NCI-H345 (cell line): Measurements from ENCODE around the gene SEZ6L2.
A peak's percentile ranks its signal among the peaks of the same experiment; 100 is the strongest.
"Not testable (repeated sequence)": the region's sequence is repeated elsewhere in the genome, so short reads cannot be mapped to it uniquely, and the experiment has no call there.

Experiments
- DNase-seq: peaks from one replicate; lab custom pipeline; 2025; lab: John Stamatoyannopoulos, UW

Gene SEZ6L2

DNA sequence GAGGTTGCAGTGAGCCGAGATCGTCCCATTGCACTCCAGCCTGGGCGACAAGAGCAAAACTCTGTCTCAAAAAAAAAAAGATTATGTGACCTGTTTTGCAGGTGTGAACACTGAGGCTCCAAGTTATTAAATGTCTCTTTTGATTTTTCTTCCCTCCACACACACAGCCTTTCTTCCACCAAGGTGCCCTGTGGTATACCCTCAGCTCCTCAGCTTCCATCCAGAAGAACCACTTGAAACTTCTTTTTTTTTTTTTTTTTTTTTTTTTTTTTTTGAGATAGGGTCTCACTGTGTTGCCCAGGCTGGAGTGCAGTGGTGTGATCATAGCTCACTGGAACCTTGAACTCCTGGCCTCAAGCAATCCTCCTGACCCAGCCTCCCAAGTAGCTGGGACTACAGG is 10.0 kb downstream of the SEZ6L2 start:
- not testable (repeated sequence) for DNase-seq

DNA sequence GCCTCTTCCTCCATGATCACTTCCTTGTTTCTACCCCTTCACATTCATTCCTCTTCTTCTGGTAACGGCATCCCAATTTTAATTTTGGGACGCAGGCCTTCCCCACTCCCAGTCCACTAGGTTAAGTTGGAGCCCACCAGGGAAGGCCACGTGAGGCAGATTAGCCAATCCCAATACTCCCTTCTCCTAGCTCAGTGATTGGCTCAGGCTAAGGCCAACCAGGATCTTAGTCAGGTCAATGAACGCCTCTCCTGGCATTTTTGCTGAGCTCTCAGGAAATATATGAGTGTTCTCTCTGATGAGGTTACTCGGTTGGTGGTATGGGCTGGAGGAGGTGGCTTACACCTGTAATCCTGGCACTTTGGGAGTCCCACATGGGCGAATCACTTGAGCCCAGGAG is 15.4 kb downstream of the SEZ6L2 start:
- DNase-seq: no peak

DNA sequence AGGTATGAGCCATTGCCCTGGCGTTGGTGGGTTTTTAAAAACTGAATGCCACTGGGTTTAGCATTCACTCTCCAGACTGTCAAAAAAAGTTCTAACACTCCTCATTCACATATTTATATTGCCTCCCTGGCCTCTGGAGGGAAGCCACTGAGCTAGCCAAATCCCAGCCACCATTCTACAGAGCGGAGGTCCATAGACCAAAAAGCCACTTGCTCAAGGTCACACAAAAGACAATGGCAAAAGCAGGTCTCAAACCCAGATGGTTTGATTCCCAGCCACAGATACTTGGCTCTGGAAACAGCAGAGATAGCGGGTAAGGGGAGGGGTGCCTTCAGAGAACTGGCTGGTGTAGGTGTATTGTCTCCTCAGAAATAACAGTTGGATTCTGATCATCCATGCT is 18.3 kb downstream of the SEZ6L2 start:
- DNase-seq: no peak

DNA sequence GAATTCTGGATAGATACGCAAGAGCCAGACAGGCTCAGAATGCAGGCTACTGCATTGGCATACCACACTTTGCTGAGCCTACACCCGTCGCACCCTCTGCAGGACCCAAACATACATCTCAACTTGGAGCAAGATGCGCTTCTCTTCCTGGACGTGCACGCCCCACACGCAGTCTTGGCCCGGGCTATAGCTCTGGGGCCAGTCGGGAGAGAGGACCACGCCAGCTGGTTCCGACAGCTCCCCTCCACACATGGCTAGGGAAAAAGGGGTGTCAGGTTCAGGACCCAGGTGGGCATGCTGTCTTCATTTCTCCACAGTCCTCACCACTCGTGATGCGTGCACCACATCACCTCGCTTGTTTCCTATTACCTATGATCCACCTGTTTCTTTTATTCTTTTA is 21.2 kb downstream of the SEZ6L2 start:
- DNase-seq: no peak

DNA sequence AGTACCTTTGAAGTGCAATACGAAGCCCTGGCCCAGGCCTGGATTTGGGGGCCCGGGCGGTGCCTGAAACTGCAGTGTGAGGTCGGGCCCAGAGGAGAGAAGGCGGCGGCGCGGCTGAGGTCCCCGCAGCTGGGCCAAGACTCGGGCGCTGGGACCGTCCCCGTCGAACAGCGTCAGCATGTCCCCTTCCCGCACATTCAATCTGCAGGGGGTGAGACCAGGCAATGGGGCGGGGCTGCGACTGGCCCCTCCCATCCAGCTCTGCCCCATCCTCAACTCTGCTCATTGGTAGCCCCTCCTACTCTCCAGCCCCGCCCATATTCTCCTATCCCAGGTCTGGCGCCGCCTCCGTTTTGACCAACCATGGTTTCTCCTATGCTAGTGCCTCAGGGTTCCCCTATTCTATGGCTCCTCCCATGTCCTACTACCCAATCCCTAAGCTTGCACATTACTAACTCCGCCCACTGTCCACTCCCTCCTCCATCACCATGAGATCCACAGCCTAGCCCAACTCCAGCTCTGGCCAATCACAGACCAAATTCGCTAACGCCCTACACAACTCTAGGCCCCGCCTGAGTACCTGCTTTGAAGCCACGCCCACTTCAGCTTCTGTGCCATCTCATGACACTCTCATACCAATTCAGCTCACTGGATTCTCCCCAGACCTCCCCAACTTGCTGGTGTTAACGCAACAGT is 21.9 kb downstream of the SEZ6L2 start:
- DNase-seq: no peak

DNA sequence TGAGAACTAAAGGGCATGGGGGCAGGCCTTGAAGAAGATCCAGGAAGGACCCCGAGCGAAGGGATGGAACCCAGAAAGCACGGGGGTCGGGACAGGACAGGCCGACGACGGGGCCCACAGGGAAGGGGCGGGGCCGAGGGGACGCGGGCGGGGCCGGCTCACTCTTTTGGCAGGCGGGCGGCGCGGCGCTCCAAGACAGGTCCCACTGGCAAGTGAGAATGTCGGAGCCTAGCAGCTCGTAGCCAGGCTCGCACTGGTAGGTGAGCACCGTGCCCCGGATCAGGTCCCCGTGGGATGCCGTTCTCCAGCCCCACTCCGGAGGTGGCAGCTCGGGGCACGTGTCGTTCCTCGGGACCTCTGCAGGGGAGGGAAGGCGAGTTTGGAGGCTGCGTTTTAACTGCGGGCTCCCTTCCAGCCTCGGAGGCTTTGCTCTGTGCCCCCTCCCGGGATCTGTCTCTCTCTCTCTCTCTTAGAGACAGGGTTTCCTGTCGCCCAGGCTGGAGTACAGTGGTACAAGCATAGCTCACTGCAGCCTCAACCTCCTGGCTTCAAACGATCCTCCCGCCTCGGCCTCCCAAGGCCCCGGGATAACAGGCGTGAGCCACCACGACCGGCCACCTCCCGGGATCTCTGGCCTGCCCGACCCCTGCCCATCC is 22.6 kb downstream of the SEZ6L2 start:
- DNase-seq: no peak

DNA sequence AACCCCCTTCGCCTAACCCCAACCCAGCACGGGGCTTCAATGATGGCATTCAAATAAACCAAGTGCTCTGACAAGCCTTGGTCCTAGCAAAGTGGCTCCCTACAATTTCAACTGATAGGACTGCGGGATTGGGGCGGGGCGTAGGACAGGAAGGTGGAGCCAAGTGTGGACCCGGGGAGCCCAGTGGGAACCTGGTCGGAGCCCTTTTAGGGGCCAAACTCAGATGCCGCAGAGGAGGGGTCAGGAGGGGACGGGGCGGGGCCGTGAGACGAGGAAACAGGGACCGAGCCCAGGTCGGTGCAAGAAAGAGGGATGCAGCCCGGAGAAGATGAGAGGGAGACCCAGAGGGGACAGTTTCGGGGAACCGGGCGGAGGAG is 23.1 kb downstream of the SEZ6L2 start:
- no peak for DNase-seq

DNA sequence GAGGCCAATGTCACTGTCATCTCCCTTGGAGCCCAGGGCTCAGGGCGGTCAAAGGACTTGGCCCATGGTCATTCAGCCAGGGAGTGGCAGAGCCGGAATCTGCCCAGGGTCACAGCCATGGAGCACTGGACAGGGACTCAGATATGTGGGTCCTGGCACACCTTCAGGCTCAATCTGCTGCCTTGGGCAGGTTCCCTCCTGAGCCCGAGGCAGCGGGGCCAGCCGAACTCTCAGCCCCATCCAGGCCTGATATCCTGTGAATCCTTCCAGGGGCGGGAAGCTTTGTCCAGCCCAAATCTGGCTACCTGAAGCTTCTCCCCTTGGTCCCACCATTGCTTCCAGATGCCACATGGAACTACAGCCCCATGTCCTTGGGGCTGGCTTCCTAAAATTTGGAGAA is 24.1 kb downstream of the SEZ6L2 start:
- DNase-seq: no peak

DNA sequence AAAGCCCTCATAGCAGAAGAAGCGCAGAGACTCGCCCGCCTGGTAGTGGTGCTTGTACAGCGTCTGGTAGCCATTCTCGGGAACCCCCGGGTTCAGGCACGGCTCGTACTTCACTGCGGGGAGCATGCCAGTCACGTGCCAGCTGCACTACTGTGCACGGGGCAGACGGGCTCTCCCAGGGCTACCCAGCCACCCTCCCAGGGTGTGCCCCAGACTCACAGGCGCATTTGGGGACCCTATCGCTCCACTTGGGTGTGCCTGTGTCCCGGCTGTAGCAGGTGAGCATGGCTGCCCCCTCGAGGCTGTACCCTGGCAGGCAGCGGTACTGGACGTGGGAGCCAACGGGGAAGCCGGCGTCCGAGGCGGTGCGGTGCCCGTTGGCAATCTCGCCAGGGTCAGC is 26.0 kb downstream of the SEZ6L2 start:
- no peak for DNase-seq

DNA sequence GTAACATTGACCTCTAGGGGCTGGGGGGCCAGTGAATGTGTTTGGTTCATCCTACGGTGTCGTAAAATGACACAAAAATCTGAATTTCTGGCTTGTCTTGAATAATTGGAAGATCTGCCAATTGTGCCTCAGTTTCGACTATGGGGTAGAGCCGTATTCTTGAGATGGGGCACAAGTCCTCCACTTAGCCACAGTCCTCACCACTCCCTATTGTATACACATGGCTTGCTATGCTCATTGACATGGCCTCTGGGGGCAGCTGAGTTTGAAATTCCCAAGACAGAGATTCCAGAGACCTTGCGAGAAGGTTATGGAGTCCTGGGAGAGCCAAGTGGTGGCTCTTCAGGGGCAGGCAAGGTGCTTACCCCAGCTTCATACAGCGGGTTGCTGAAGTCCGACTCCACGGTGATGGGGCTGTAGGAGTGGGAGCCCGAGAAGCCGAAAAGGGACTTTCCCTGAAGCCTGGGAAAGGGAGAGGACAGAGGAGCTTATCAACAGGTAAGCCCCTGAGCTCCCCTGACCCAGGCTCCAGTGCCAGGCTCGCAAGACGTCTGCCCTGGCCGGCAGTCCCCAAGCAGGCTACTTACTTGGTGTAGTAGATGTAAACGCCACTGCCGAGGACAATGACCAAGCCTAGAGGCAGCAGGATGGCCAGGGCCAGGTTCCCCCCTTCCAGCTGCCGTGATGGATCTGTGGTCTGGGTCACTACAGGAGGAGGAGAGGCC is 27.4 kb downstream of the SEZ6L2 start:
- DNase-seq: no peak

DNA sequence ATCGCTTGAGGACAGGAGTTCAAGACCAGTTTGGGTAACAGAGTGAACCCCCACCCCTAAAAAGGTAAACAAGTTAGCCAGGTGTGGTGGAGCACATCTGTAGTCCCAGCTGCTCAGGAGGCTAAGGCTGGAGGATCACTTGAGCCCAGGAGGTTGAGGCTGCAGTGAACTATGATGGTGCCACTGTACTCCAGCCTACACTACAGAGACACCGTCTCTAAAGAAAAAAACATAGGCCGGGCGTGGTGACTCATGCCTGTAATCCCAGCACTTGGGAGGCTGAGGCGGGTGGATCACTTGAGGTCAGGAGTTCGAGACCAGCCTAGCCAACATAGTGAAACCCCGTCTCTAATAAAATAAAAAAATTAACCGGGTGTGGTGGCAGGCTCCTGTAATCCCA is 30.3 kb downstream of the SEZ6L2 start:
- not testable (repeated sequence) for DNase-seq

DNA sequence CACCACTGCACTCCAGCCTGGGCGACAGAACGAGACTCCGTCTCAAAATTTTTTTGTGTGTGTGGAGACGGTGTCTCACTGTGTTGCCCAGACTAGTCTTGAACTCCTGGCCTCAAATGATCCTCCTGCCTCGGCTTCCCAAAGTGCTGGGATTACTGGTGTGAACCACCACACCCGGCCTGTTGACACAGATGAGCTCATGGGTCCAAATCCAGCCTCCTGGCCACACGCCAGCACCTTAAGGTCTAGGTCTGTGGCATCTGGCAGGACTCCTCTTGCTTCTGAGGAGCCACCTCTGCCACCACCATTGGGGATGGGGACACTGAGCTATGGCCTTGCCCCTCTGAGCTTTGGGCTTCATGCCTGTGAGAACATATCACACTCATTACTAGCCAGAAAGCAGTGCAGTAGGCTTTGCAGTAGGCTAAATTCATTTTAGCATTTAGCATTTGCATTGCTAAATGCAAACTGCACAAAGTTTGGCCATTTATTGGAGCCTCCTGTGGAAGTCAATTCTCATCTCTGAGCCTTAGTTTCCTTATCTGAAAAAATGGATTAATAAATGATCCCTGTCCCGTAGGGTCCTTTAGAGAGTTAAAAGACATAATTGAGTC is 30.8 kb downstream of the SEZ6L2 start:
- DNase-seq: no peak

DNA sequence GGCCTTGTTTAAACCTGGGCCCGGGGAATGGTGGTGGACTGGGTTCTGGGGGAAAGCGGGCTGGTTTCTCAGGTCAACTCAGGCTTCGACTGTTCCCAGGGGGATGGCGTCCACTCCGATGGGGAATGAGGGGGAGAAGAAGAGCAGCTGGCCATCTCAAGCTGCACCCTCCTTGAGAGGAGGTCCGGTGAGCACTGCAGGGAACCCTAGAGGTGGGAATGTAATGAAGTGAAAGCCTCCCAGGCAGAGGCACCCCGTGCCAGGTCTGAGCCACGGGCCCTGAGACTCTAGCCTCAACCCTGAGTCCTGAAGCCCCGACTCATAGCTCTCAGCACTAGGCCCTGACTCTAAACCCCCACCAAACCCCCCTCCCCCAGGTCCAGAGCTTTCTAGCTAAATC is 35.1 kb downstream of the SEZ6L2 start:
- no peak for DNase-seq

DNA sequence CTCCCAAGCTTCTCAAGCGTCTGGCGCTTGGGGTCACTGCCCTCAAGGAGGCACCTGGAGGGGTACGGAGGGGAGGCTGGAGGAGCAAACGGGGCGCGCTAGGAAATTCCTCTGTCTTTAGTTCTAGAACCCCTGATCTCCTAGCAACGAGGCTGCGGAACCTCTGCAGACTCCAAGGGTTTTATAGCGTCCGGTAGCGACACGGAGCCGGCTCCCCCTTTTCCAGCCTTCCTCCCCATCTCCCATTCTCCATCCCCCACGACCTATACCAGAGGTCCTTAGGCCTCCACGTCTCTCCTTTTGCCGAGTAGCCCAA is 35.7 kb downstream of the SEZ6L2 start:
- DNase-seq: no peak

DNA sequence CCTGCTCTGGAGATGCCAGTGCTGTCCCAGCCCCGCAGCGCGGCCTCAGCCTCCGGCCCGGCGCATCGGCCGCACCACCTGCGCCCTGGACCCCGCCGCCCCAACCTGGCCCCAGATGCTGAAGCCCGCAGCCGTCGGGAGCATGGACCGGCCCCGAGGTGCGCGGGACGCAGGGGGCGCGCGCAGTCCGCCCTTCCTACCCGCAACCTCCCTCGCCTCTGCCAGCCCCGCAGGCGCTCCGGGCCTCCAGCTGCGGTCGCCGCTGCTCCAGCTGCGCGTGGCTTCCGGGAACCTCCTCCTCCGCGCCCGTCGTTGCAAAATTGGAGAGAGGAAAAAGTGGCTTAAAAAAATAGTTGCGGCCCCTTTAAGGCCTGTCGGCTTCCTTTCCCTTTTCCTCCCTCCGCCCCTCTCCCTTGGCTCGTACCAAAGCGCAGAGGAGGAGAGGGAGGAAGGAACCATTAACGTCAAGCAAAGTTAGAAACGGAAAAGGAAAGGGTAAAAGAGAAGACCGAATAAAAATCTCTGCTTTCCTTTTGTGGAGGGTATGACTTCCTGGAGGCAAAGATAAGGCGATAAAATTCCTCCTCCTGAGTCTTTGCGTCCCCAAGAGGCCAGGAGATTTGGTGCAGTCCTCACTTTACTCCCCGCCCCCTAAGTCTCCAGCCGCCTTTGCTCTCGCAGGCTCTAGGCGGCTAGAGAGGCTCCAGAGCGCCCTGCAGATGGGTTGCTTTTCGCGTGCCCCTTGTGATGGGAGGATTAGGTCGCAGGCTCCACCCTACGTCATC is 36.3 kb downstream of the SEZ6L2 start, which contains the start of gene CDIPT:
CDIPT (minus strand) TSS at position 343 of the 785 bp plus-strand sequence. CDS start 369 bp downstream, outside the sequence.
- DNase-seq: peak; percentile 99

DNA sequence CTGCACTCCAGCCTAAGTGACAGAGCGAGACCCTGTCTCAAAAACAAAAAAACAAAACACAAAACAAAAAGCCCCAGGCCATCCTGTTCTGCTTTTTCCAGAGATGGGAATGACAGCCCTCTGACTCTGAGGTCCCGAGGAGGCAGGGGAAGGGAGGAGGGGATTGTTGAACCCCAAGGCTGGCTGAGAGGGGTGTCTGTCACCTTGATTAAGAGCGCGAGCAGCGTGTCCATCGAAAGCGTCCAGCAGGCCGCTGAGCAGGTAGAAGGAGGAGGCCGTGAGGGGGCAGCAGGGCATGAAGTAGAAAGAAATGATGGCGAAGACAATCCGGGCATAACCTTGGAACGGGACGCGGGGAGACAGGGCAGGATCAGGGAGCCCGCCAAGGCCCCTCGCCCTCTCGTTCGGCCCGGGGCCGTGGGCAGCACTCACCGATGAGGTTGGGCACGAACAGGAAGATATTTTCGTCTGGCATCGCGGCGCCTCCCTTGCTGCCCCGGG is 36.9 kb downstream of the SEZ6L2 start:
- DNase-seq: peak; percentile 22

DNA sequence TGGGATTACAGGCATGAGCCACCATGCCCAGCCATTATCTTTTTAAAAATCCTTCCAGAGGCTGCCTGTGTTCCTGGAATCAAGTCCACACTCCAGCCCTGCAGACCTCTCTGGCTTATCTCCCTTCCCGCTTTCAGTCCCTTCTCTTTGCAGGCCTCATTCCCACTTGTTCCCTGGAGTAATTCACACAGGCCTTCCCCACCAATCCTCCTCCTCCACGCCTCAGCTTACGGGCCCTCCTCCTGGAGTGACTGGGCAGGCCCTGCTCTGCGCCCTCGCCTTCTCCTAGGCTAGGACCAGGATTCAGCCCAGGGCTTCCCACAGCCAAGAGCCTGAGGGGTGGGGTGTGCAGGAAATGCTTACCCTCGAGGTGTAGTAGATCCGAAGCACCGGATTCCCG is 39.1 kb downstream of the SEZ6L2 start:
- DNase-seq: no peak

DNA sequence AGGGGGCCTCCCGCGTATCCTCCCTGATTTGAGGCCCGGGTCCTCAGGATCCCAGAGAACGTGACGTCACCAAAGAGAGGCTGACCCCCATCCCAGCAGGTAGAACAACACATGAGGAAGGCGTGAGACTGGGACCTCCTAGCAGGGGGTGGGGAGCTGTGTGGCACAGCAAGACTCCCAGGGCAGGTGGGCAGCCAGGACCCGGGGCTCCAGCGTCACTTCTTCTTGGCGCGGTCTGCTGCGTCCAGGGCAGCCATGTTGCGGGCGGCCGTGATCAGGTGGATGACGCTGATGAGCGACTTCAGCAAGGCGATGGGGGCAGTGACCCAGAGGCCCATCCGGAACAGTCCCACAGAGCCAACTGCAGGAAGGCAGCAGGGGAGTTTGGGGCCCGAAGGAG is 40.4 kb downstream of the SEZ6L2 start:
- no peak for DNase-seq

DNA sequence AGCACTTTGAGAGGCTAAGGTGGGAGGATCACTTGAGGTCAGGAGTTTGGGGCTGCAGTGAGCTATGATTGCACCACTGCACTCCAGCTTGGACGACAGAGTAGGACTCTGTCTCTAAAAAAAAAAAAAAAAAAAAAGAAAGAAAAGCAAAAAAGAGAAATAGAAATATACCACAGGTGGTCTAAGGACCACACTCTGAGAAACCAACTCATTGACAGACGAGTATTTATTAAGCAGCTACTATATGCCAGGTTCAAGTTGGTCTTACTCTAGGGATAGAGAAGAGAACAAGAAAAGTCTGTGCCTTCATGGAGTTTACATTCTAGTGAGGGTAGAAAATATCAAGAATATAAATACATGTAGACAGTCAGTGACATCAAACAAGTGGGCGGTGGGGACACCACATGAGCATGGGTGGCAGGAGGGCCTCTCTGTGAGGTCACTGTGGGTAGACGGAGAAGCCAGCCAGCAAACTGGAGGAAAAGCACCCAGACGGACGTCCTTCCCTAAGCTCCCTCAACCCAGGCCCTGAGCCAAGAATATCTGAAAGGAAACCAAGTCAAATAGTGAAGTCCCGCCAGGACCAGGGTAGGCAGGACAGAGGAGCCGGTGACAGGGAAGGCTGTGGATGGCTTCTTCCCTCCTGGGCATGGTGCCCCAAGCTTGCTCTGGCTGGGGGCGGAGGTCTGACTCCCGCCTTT is 41.1 kb downstream of the SEZ6L2 start:
- no peak for DNase-seq

DNA sequence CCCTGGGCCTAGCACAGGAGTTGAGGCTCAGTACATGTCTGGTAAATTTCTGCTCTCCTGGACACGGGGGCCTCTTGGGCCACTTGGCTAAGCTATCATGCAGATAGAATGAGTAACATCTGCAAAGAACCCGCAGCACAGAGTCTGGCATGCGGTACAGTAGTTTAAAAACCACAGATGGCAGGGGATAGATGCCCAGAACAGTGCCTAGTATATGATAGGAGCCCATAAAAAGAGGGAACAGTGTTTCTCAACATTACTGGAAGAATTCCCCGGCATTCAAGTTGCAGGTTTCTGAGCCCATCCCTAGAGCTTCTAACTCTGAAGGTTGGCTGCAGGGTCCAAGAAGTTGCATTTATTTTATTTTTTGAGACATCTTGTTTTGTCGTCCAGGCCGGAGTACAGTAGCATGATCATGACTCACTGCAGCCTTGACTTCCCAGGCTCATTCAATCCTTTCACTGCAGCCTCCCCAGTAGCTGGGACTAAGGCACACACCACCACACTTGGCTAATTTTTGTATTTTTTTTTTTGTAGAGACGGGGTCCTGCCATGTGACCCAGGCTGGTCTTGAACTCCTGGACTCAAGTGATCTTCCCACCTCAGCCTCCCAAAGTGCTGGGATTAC is 42.1 kb downstream of the SEZ6L2 start:
- no peak for DNase-seq
